Measurements from ENCODE around the gene HSP90AB1.

HSP90AB1 gene

GRCh38 chr6:44284121-44284520 is 37.2 kb downstream of the HSP90AB1 start:
- H3K27me3 ChIP-seq (ENCODE audit: control insufficient read depth in 1 of 2, insufficient read depth in 2 of 2, low read length in 2 of 2) = peaks cover 18 to 25% of the 10 kb centered on the region in 2 donors
- H3K4me3 ChIP-seq (ENCODE audit: low read length in 2 of 2) = no peak overlapping the region
- H3K36me3 ChIP-seq (ENCODE audit: control insufficient read depth in 2 of 2, insufficient read depth in 2 of 2, low read length in 2 of 2) = no peaks in the 10 kb centered on the region
- no peak overlapping the region for H3K27ac ChIP-seq (ENCODE audit: low read length)
- no peaks in the 10 kb centered on the region for H3K9me3 ChIP-seq (ENCODE audit: control insufficient read depth in 2 of 2, low read length in 2 of 2)
- H3K9ac ChIP-seq (ENCODE audit: low read length in 2 of 2) = no peak overlapping the region
- no peaks in the 10 kb centered on the region for H3K4me1 ChIP-seq (ENCODE audit: control insufficient read depth, insufficient read depth, low read length)

- H3K27ac ChIP-seq (ENCODE audit: low read length) = no peak overlapping the region
- peaks cover 21 to 28% of the 10 kb centered on the region in 2 donors for H3K27me3 ChIP-seq (ENCODE audit: control insufficient read depth in 1 of 2, insufficient read depth in 2 of 2, low read length in 2 of 2)
- H3K36me3 ChIP-seq (ENCODE audit: control insufficient read depth in 2 of 2, insufficient read depth in 2 of 2, low read length in 2 of 2) = no peaks in the 10 kb centered on the region
- H3K4me3 ChIP-seq (ENCODE audit: low read length in 2 of 2) = no peak overlapping the region
- no peak overlapping the region for H3K9ac ChIP-seq (ENCODE audit: low read length in 2 of 2)
- H3K4me1 ChIP-seq (ENCODE audit: control insufficient read depth, insufficient read depth, low read length) = no peaks in the 10 kb centered on the region
- no peaks in the 10 kb centered on the region for H3K9me3 ChIP-seq (ENCODE audit: control insufficient read depth in 2 of 2, low read length in 2 of 2)
Measured at GRCh38 chr6:44284867-44285266, 38.0 kb downstream of the HSP90AB1 start.

DNA sequence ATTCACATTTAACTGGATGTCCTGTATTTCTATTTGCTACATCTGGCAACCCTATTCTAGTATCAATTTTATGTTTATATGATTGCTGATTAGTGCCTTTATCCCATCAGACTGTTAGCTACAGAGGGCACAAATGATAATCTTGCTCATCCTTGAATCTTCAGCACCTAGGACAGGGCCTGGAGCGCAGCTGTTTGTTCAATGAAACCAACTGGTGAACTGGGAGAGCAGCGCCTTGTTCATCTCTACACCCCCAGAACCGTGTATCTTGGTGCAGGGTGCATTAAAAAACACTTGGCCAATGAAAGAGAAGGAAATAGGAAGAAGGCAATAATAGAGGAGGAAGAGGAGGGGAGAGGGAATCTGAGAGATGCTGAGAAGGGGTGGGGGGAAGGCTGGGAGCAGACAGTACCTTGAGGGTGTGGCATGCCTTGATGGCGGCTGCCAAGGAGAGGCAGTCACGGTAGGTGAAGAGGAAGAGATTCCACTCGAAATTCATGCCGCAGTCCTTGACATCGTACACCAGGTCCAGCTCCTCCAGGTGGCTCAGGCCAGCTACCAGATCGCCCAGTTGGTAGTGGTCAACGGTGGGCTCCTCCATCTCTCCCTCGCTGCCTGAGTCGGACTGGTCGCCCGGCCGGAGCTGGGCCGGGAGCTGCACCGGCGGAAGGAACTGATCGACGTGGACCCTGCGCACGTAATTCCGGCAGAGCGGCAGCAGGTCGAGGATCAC is 38.8 kb downstream of the HSP90AB1 start:
- H3K27ac ChIP-seq (ENCODE audit: low read length) = no peak overlapping the region
- H3K4me3 ChIP-seq (ENCODE audit: low read length in 2 of 2) = no peak overlapping the region
- H3K4me1 ChIP-seq (ENCODE audit: control insufficient read depth, insufficient read depth, low read length) = no peaks in the 10 kb centered on the region
- H3K9me3 ChIP-seq (ENCODE audit: control insufficient read depth in 2 of 2, low read length in 2 of 2) = no peaks in the 10 kb centered on the region
- peaks cover 22 to 37% of the 10 kb centered on the region in 2 donors for H3K27me3 ChIP-seq (ENCODE audit: control insufficient read depth in 1 of 2, insufficient read depth in 2 of 2, low read length in 2 of 2)
- no peaks in the 10 kb centered on the region for H3K36me3 ChIP-seq (ENCODE audit: control insufficient read depth in 2 of 2, insufficient read depth in 2 of 2, low read length in 2 of 2)
- H3K9ac ChIP-seq (ENCODE audit: low read length in 2 of 2) = no peak overlapping the region

DNA sequence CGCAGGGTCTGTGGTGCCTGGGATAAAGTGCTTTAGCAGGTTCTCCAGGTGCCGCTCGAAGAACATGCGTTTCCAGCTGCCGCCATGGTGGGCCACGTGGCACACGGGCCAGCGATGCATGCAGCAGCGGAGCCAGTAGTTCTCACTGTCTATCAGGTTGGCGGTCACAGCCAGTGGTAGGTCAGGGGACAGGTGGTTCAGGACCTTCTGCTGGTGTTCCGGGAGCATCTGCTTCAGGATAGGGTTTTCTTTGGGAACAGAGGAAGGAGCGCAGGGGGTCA is 39.3 kb downstream of the HSP90AB1 start:
- Histone ChIP-seq H3K36me3 (ENCODE audit: control insufficient read depth in 2 of 2, insufficient read depth in 2 of 2, low read length in 2 of 2) (no peaks in the 10 kb centered on the region), H3K9ac (ENCODE audit: low read length in 2 of 2) (no peak overlapping the region), H3K9me3 (ENCODE audit: control insufficient read depth in 2 of 2, low read length in 2 of 2) (no peaks in the 10 kb centered on the region), H3K27me3 (ENCODE audit: control insufficient read depth in 1 of 2, insufficient read depth in 2 of 2, low read length in 2 of 2) (peaks cover 26 to 38% of the 10 kb centered on the region in 2 donors), H3K4me1 (ENCODE audit: control insufficient read depth, insufficient read depth, low read length) (no peaks in the 10 kb centered on the region), H3K27ac (ENCODE audit: low read length) (no peak overlapping the region), H3K4me3 (ENCODE audit: low read length in 2 of 2) (no peak overlapping the region)

DNA sequence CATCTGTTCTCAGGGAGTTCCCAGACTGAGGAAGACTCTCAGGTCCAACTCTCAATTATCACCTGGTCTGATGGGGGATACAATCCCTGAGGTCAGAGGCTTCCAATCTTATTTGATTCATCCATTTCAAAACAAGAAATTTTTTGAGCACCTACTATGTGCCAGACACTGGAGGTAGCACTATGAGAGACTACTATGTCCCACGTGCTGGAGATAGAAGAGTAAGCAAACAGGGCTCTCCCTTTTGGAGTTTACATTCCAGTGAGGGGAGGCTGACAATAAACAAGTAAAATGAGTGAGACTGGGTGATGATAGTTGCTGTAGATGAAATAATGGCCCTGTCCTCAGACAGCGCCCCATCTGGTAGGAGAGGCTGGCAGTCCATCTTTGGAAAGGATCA is 39.8 kb downstream of the HSP90AB1 start:
- Histone ChIP-seq H3K36me3 (ENCODE audit: control insufficient read depth in 2 of 2, insufficient read depth in 2 of 2, low read length in 2 of 2) (no peaks in the 10 kb centered on the region), H3K27me3 (ENCODE audit: control insufficient read depth in 1 of 2, insufficient read depth in 2 of 2, low read length in 2 of 2) (peaks cover 30 to 41% of the 10 kb centered on the region in 2 donors), H3K9ac (ENCODE audit: low read length in 2 of 2) (no peak overlapping the region), H3K27ac (ENCODE audit: low read length) (no peak overlapping the region), H3K9me3 (ENCODE audit: control insufficient read depth in 2 of 2, low read length in 2 of 2) (no peaks in the 10 kb centered on the region), H3K4me1 (ENCODE audit: control insufficient read depth, insufficient read depth, low read length) (no peaks in the 10 kb centered on the region), H3K4me3 (ENCODE audit: low read length in 2 of 2) (no peak overlapping the region)

- Histone ChIP-seq H3K9me3 (ENCODE audit: control insufficient read depth in 2 of 2, low read length in 2 of 2) (no peaks in the 10 kb centered on the region), H3K4me1 (ENCODE audit: control insufficient read depth, insufficient read depth, low read length) (no peaks in the 10 kb centered on the region), H3K4me3 (ENCODE audit: low read length in 2 of 2) (no peak overlapping the region), H3K27me3 (ENCODE audit: control insufficient read depth in 1 of 2, insufficient read depth in 2 of 2, low read length in 2 of 2) (peaks cover 48 to 51% of the 10 kb centered on the region in 2 donors), H3K27ac (ENCODE audit: low read length) (no peak overlapping the region), H3K9ac (ENCODE audit: low read length in 2 of 2) (no peak overlapping the region), H3K36me3 (ENCODE audit: control insufficient read depth in 2 of 2, insufficient read depth in 2 of 2, low read length in 2 of 2) (no peaks in the 10 kb centered on the region)
Measured at GRCh38 chr6:44289726-44290260, 42.9 kb downstream of the HSP90AB1 start.

- Histone ChIP-seq H3K27me3 (ENCODE audit: control insufficient read depth in 1 of 2, insufficient read depth in 2 of 2, low read length in 2 of 2) (peaks cover 61 to 64% of the 10 kb centered on the region in 2 donors), H3K9me3 (ENCODE audit: control insufficient read depth in 2 of 2, low read length in 2 of 2) (no peaks in the 10 kb centered on the region), H3K4me3 (ENCODE audit: low read length in 2 of 2) (no peak overlapping the region), H3K4me1 (ENCODE audit: control insufficient read depth, insufficient read depth, low read length) (peaks cover 3% of the 10 kb centered on the region), H3K27ac (ENCODE audit: low read length) (no peak overlapping the region), H3K9ac (ENCODE audit: low read length in 2 of 2) (no peak overlapping the region), H3K36me3 (ENCODE audit: control insufficient read depth in 2 of 2, insufficient read depth in 2 of 2, low read length in 2 of 2) (no peaks in the 10 kb centered on the region)
Measured at GRCh38 chr6:44291841-44292240, 44.9 kb downstream of the HSP90AB1 start.

DNA sequence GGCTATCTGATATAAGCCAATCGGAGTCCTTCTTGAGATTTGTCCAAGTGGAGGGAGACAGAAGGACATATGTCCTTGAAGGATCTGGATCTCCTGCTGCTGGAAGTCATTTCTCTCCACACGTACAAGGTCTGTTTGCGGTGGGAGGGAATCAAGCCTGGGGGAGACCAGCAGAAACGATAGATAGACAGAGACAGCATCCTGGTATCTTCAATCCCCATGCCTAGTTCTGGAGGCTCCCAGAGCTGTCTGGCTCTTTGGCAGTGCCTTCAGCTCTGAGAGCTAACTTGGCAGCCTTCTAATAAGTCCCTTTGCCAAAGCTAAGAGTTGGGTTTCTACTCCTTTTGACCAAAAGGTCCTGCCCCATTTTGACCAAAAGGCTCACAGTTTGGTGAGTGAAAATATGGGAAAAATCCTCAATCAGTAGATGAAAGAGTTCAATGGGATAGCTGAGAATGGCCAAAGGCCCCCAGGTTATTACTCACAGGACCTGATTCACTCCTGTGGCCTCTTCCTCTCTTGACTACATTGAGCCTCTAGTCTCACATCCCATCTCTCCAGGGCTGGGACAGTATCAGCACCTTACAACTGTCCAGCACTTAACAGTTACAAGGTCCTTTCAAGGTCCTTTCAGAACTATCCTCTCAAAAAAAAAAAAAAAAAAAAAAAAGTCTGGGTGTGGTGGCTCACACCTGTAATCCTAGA is 45.9 kb downstream of the HSP90AB1 start:
- no peaks in the 10 kb centered on the region for H3K36me3 ChIP-seq (ENCODE audit: control insufficient read depth in 2 of 2, insufficient read depth in 2 of 2, low read length in 2 of 2)
- H3K9me3 ChIP-seq (ENCODE audit: control insufficient read depth in 2 of 2, low read length in 2 of 2) = no peaks in the 10 kb centered on the region
- no peak overlapping the region for H3K9ac ChIP-seq (ENCODE audit: low read length in 2 of 2)
- no peak overlapping the region for H3K27ac ChIP-seq (ENCODE audit: low read length)
- peaks cover 13% of the 10 kb centered on the region for H3K4me1 ChIP-seq (ENCODE audit: control insufficient read depth, insufficient read depth, low read length)
- H3K27me3 ChIP-seq (ENCODE audit: control insufficient read depth in 1 of 2, insufficient read depth in 2 of 2, low read length in 2 of 2) = peaks cover 58 to 64% of the 10 kb centered on the region in 2 donors
- no peak overlapping the region for H3K4me3 ChIP-seq (ENCODE audit: low read length in 2 of 2)

DNA sequence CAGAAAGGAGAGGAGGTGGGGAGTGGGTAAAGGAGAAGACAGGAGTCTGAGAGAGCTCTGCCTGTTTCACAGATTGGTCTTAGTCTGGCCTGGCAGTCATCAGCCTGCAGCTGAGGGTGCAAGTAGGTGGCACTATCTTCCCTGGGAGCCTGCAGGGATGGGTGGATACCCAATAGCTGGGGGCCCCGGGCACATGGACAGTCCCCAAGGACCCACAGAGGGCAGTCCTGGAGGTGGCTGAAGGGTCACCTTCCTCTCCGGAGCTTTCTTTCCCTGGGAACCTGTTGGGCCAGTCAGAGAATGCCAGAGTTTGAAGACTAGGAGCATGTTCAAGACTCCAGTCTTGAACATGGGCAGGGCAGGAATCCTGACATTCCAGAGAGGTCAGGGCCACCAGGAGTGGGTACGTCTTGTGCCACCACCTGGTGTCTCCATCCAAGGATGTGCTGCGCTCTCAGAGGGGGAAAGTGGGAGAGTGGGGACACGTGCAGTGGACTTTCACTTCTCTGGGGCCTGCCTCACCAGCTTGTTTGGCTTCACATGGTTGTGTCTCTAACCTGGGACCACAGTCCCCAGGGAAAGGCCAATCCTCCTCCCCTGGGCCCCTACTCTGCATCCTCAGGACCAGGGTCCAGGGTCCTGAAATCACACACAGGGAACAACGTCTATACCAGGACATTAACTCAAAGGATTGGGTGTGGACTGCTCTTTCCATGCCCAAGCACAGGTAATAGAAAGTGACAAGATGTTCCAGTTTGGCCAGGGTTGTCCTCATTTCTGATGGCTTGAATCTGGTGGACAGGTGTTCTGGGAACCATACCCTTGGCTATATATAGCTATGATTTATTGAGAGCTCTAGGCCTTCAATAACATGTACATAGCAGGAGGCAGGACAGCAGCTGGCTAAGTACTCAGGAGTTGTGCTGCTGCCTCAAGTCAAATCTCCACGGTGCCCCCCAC is 48.2 kb downstream of the HSP90AB1 start:
- Histone ChIP-seq H3K9ac (ENCODE audit: low read length in 2 of 2) (no peak overlapping the region), H3K9me3 (ENCODE audit: control insufficient read depth in 2 of 2, low read length in 2 of 2) (no peaks in the 10 kb centered on the region), H3K27ac (ENCODE audit: low read length) (no peak overlapping the region), H3K27me3 (ENCODE audit: control insufficient read depth in 1 of 2, insufficient read depth in 2 of 2, low read length in 2 of 2) (peaks cover 53 to 54% of the 10 kb centered on the region in 2 donors), H3K36me3 (ENCODE audit: control insufficient read depth in 2 of 2, insufficient read depth in 2 of 2, low read length in 2 of 2) (peaks cover 0 to under 1% of the 10 kb centered on the region in 2 donors), H3K4me3 (ENCODE audit: low read length in 2 of 2) (no peak overlapping the region), H3K4me1 (ENCODE audit: control insufficient read depth, insufficient read depth, low read length) (peaks cover 15% of the 10 kb centered on the region)
